Skeletal muscle satellite cell (primary cell): ENCODE results near the gene RAPGEF2.
"Not testable (repeated sequence)": the region's sequence is repeated elsewhere in the genome, so short reads cannot be mapped to it uniquely, and the experiment has no call there.

Source experiments
- H3K27me3 ChIP-seq: 2 replicates; pipeline ENCODE4 v1.7.0; 2013; ENCODE audit warnings: low read length; ENCODE audit not compliant: control insufficient read depth, insufficient read depth
- H3K36me3 ChIP-seq: 2 replicates; pipeline ENCODE4 v1.7.0; 2013; ENCODE audit warnings: mild to moderate bottlenecking, control low read depth, low read length; ENCODE audit not compliant: insufficient read depth
- H3K4me1 ChIP-seq: 2 replicates; pipeline ENCODE4 v1.7.0; 2013; ENCODE audit warnings: low read length; ENCODE audit not compliant: control insufficient read depth, insufficient read depth
- H3K4me2 ChIP-seq: 2 replicates; pipeline ENCODE4 v1.7.0; 2013; ENCODE audit warnings: mild to moderate bottlenecking, low read length
- H3K4me3 ChIP-seq: 2 replicates; pipeline ENCODE4 v1.7.0; 2013; ENCODE audit warnings: low read length
- H3K9ac ChIP-seq: 2 replicates; pipeline ENCODE4 v1.7.0; 2013; ENCODE audit warnings: mild to moderate bottlenecking, low read depth, low read length, moderate library complexity
- H3K9me3 ChIP-seq: replicated peaks from 2 replicates; pipeline ENCODE4 v1.7.0; 2013; ENCODE audit warnings: mild to moderate bottlenecking, control low read depth, low read length

RAPGEF2 gene

DNA sequence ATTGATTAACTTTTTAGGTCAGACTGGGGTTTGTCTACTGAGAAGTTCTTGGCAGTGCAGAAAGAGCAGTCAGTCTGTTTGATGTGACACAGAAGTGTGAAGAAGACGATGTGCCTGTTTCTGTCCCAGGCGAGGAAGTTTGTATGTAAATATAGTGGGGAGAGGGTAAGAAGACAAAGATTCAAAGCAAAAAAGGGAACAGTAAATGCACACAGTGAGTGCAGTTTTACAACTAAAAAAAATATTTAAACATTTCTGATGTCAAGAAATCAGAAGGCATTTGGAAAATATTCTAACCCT, 264.9 kb downstream of the RAPGEF2 start:
- H3K4me2 ChIP-seq, result no peak overlapping the region
- peaks cover 3% of the 10 kb centered on the region for H3K36me3 ChIP-seq
- no peaks in the 10 kb centered on the region for H3K9me3 ChIP-seq
- H3K9ac ChIP-seq, result no peak overlapping the region
- no peaks in the 10 kb centered on the region for H3K27me3 ChIP-seq
- H3K4me3 ChIP-seq, result no peak overlapping the region
- peaks cover 9% of the 10 kb centered on the region for H3K4me1 ChIP-seq

DNA sequence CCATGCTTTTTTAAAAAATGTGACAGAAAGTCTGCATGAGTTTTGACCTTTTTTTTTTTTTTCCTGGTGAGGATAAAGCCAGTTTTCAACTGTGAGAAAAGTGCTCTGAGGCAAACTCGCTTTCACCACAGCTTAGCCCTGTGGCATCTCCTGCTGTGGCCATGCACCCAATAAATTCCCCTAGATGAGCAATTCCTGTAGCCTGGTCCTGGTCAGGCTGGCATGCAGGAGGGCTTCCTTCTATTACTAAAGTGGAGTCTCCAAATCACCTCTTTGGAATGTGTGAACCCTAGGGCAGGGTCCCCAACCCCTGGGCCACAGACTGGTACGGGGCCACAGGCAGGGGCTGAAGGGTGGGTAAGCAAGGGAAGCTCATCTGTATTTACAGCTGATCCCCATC, 265.4 kb downstream of the RAPGEF2 start:
- Histone ChIP-seq H3K4me1 (peaks cover 9% of the 10 kb centered on the region), H3K4me2 (no peak overlapping the region), H3K9me3 (no peaks in the 10 kb centered on the region), H3K36me3 (peaks cover 3% of the 10 kb centered on the region), H3K27me3 (no peaks in the 10 kb centered on the region), H3K9ac (no peak overlapping the region), H3K4me3 (no peak overlapping the region)

DNA sequence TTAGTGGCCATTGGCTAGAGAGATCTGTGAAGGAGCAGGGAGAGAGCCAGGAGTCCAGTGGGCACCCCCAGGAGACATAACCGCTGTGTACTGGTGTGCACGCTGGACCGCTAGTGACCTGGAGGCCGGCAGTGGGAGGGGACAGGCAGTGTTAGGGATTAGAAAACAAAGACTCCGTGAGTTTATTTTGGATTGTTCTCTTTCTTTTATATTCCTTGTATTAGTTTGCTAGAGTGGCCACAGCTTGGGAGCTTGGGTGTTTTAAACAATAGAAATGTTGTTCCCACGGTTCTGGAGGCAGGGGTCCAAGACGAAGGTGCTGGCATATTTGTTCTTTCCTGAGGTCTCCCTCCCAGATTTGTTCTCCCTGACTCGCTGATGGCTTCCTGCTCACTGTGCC, 266.4 kb downstream of the RAPGEF2 start:
- no peak overlapping the region for H3K4me3 ChIP-seq
- peaks cover 9% of the 10 kb centered on the region for H3K4me1 ChIP-seq
- H3K36me3 ChIP-seq, result no peaks in the 10 kb centered on the region
- H3K4me2 ChIP-seq, result no peak overlapping the region
- no peak overlapping the region for H3K9ac ChIP-seq
- H3K9me3 ChIP-seq, result no peaks in the 10 kb centered on the region
- H3K27me3 ChIP-seq, result no peaks in the 10 kb centered on the region

DNA sequence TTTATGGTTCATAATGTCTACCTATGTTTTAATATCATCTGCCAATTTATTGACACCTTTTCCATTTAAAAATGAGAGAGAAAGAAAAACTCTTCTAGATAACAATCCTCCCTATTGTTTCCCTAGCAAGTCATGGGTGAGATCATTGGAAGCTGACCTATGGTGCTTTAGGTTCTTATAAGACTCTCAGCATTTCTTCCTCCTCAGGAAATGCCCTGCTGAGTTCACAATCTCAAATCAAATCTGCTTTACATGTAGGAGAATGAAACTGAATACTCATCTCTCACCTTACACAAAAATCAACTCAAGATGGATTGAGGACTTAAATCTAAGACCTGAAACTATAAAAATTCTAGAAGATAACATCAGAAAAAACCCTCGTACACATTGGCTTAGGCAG, 267.4 kb downstream of the RAPGEF2 start:
- Histone ChIP-seq H3K9ac (no peak overlapping the region), H3K36me3 (no peaks in the 10 kb centered on the region), H3K27me3 (no peaks in the 10 kb centered on the region), H3K4me2 (no peak overlapping the region), H3K4me1 (peaks cover 9% of the 10 kb centered on the region), H3K9me3 (no peaks in the 10 kb centered on the region), H3K4me3 (no peak overlapping the region)

- H3K27me3 ChIP-seq, result no peaks in the 10 kb centered on the region
- H3K4me1 ChIP-seq, result no peaks in the 10 kb centered on the region
- H3K36me3 ChIP-seq, result no peaks in the 10 kb centered on the region
- H3K4me2 ChIP-seq, result no peak overlapping the region
- no peak overlapping the region for H3K9ac ChIP-seq
- no peak overlapping the region for H3K4me3 ChIP-seq
- no peaks in the 10 kb centered on the region for H3K9me3 ChIP-seq
Measured at GRCh38 chr4:159374749-159375530, 272.1 kb downstream of the RAPGEF2 start.

- H3K36me3 ChIP-seq, result no peaks in the 10 kb centered on the region
- no peaks in the 10 kb centered on the region for H3K27me3 ChIP-seq
- no peak overlapping the region for H3K4me2 ChIP-seq
- no peak overlapping the region for H3K4me3 ChIP-seq
- H3K4me1 ChIP-seq, result no peaks in the 10 kb centered on the region
- H3K9ac ChIP-seq, result no peak overlapping the region
- no peaks in the 10 kb centered on the region for H3K9me3 ChIP-seq
Measured at GRCh38 chr4:159376289-159376688, 273.4 kb downstream of the RAPGEF2 start.

GRCh38 chr4:159378056-159378616, 275.3 kb downstream of the RAPGEF2 start:
- H3K4me1 ChIP-seq, result no peaks in the 10 kb centered on the region
- H3K9me3 ChIP-seq, result no peaks in the 10 kb centered on the region
- H3K9ac ChIP-seq, result no peak overlapping the region

GRCh38 chr4:159379064-159379463, 276.2 kb downstream of the RAPGEF2 start:
- H3K9me3 ChIP-seq, H3K4me2 ChIP-seq, H3K9ac ChIP-seq, H3K36me3 ChIP-seq, H3K4me3 ChIP-seq, H3K4me1 ChIP-seq, H3K27me3 ChIP-seq: not testable (repeated sequence)

More at GRCh38 chr4:159378056-159378616, 275.3 kb downstream of the RAPGEF2 start:
- Histone ChIP-seq H3K4me2 (no peak overlapping the region), H3K36me3 (no peaks in the 10 kb centered on the region), H3K4me3 (no peak overlapping the region), H3K27me3 (no peaks in the 10 kb centered on the region)

DNA sequence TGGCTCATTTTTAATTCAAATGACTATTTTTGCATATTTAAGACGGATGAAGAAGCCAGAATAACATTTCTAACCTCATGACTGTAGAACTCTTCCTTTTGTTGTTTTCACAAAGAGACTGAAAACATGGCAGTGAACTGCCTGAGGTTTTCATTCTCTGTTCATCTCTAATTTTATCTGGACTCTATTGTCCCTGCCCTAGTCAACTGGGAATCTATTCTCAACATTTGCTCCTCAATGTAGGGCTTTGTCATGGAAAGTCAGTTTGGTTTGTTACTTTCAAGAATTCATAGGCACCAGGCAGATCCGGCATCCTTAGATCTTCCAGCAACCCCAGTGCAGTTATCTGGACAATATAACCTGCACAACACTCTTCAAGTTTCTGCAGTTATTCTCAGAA, 277.0 kb downstream of the RAPGEF2 start:
- Histone ChIP-seq H3K27me3 (no peaks in the 10 kb centered on the region), H3K9me3 (no peaks in the 10 kb centered on the region), H3K4me3 (no peak overlapping the region), H3K9ac (no peak overlapping the region), H3K36me3 (no peaks in the 10 kb centered on the region), H3K4me1 (no peaks in the 10 kb centered on the region), H3K4me2 (no peak overlapping the region)

DNA sequence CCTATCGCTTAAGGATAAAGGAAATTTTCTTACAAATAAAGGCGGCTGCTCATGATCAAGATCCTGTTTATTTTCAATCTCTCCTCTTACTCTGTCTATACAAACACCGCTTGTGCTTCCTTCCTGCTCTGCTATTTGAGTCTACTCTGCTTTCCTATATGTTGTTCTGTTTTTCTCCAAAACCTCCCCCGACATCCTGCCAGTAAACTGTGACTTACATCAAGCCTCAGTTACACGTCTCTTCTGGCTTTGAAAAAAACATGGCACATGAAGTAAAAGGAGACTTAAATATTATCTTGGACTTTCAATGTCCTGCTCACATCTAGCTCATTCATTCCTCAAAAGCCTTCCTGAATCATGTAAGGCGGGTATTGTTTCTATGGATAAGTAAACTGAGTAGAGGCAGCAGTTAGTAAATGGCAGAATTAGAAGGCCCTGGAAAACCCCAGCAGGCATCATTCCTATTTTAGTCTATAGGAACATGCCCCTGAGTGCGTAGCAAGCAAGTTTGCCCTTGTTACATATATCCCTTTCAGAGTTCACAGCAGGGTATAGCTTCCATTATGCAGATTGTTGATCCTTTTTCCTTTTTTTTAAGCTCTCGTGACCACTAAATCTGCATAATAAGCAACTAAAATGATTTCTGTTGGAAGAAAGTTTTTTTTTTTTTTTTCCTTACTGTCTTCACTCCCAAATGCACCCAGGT, 280.1 kb downstream of the RAPGEF2 start:
- Histone ChIP-seq H3K9ac (peak overlapping the region; percentile 10), H3K4me1 (no peaks in the 10 kb centered on the region), H3K27me3 (no peaks in the 10 kb centered on the region), H3K36me3 (no peaks in the 10 kb centered on the region), H3K9me3 (peaks cover 3% of the 10 kb centered on the region), H3K4me2 (no peak overlapping the region), H3K4me3 (no peak overlapping the region)

GRCh38 chr4:159383562-159383931, 280.7 kb downstream of the RAPGEF2 start:
- Histone ChIP-seq H3K4me2 (no peak overlapping the region), H3K27me3 (no peaks in the 10 kb centered on the region), H3K9ac (no peak overlapping the region), H3K4me3 (no peak overlapping the region), H3K4me1 (no peaks in the 10 kb centered on the region), H3K36me3 (no peaks in the 10 kb centered on the region), H3K9me3 (peaks cover 3% of the 10 kb centered on the region)

DNA sequence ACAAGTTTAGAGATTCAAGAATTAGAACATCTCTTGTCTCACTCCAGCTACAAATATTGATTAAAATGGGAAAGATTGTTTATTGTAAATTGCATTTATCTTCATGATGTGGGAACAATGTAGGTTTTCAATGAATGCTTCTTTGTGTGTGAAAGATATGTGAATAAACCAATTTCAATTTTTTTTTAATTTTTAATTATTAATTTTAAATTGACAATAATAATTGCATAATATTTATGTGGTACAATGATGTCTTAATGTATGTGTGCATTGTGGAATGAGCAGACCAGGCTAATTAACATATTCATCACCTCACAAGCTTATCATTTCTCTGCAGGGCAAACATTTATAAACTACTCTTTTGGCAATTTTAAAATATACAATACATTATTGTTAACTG, 281.1 kb downstream of the RAPGEF2 start:
- no peak overlapping the region for H3K4me3 ChIP-seq
- H3K27me3 ChIP-seq, result no peaks in the 10 kb centered on the region
- H3K9ac ChIP-seq, result no peak overlapping the region
- no peaks in the 10 kb centered on the region for H3K4me1 ChIP-seq
- H3K9me3 ChIP-seq, result peaks cover 3% of the 10 kb centered on the region
- no peak overlapping the region for H3K4me2 ChIP-seq
- H3K36me3 ChIP-seq, result no peaks in the 10 kb centered on the region
